Ishikawa (cell line): Measurements from ENCODE around the gene PCSK2.

Experiments used
- CREB1 ChIP-seq: IDR thresholded peaks from 2 replicates; pipeline ENCODE4 v1.6.1; 2012; ENCODE audit warnings: low read depth
- EP300 ChIP-seq: IDR thresholded peaks from 2 replicates; pipeline ENCODE4 v1.6.1; 2012; ENCODE audit warnings: borderline replicate concordance
- FOXM1 ChIP-seq: IDR thresholded peaks from 2 replicates; pipeline ENCODE4 v1.6.1; 2012; ENCODE audit warnings: low read depth, borderline replicate concordance
- RAD21 ChIP-seq: IDR thresholded peaks from 2 replicates; pipeline ENCODE4 v1.6.1; 2012; ENCODE audit warnings: low read depth
- TAF1 ChIP-seq: IDR thresholded peaks from 2 replicates; pipeline ENCODE4 v1.6.1; 2012; ENCODE audit warnings: low read depth, mild to moderate bottlenecking
- TEAD4 ChIP-seq: IDR thresholded peaks from 2 replicates; pipeline ENCODE4 v1.6.1; 2012
- TF ChIP-seq, protein P1 (sequence below): IDR thresholded peaks from 2 replicates; pipeline ENCODE4 v1.6.1; 2012

DNA sequence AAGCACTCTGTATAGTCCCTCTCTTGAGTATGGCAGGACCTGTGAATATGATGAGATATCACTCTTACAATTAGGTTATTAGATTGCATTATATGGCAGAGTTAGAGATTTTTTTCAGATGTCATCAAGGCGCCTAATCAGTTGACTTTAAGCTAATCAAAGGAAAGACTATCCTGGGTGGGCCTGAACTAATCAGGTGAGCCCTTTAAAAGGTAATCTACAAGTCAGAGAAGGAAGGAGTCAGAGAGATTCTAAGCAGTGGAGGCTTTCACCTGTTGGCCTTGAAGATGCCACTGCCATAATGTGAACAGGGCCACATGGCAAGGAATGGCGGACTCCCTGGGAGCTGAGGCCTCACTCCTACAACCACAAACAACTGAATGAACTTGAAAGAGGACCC lies 152.8 kb downstream of the PCSK2 start:
- TF ChIP-seq EP300 (no peak), TEAD4 (no peak), RAD21 (no peak), CREB1 (no peak), FOXM1 (no peak), TAF1 (no peak)
- TF ChIP-seq, protein P1, sequence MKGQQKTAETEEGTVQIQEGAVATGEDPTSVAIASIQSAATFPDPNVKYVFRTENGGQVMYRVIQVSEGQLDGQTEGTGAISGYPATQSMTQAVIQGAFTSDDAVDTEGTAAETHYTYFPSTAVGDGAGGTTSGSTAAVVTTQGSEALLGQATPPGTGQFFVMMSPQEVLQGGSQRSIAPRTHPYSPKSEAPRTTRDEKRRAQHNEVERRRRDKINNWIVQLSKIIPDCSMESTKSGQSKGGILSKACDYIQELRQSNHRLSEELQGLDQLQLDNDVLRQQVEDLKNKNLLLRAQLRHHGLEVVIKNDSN = no peak
